Endothelial cell of umbilical vein (primary cell): ENCODE measurements around the gene ACTL8. TPM values are rescaled to one million over a fixed set of nuclear protein-coding genes. Genes with fewer than 3 reads are reported as not detected.

Experiments
- BruUV-seq: library from RNA; stranded (reverse); fragments of 400-500 nt; replicated peaks from 2 replicates; lab custom pipeline; 2021; lab: Mats Ljungman, UMichigan
- CTCF ChIA-PET: fragments of 300-600, 350-600 bp; sonication (Branson Sonifier 250); formaldehyde crosslinking; loops from one replicate; lab custom pipeline; 2021; ENCODE audit warnings: antibody characterized with exemption, inconsistent platforms; lab: Charles Lee
- POLR2A ChIA-PET: fragments of 300-600, 350-600 bp; sonication (Branson Sonifier 250); formaldehyde crosslinking; loops from one replicate; lab custom pipeline; 2021; ENCODE audit warnings: antibody characterized with exemption, inconsistent platforms; lab: Charles Lee
- DNase-seq: peaks from one replicate; pipeline ENCODE4 v3.0.0-alpha.2; 2011; ENCODE audit warnings: low read depth, low spot score
- FAIRE-seq: peaks from 2 replicates; lab custom pipeline; 2011; peaks lifted over from hg19 to GRCh38; lab: Jason Lieb, UNC
- H2AFZ ChIP-seq: 2 replicates; pipeline ENCODE4 v1.6.0; 2012; ENCODE audit warnings: low read depth, low read length, control low read depth, inconsistent platforms
- H3K27ac ChIP-seq: 2 replicates; pipeline ENCODE4 v1.5.1; 2011; ENCODE audit warnings: low read depth, mild to moderate bottlenecking, control low read depth, low read length, moderate library complexity; ENCODE audit not compliant: insufficient read depth
- H3K27me3 ChIP-seq, 2 experiments: 2 replicates each; pipeline versions ENCODE4 v1.6.0 to v1.6.1; 2011; ENCODE audit warnings: low read length in 2 of 2, mixed read lengths in 1 of 2; ENCODE audit not compliant: control insufficient read depth in 2 of 2, insufficient read depth in 2 of 2
- H3K36me3 ChIP-seq, 2 experiments: 2 replicates in 1 of 2; 3 replicates in 1 of 2; pipeline ENCODE4 v1.5.1; 2011; ENCODE audit warnings: low read length in 2 of 2, mild to moderate bottlenecking in 1 of 2, moderate library complexity in 1 of 2; ENCODE audit not compliant: control insufficient read depth in 2 of 2, insufficient read depth in 2 of 2; ENCODE audit errors: extremely low read depth in 1 of 2
- H3K4me1 ChIP-seq: 3 replicates; pipeline ENCODE4 v1.5.1; 2011; ENCODE audit warnings: mild to moderate bottlenecking, low read length; ENCODE audit not compliant: control insufficient read depth, insufficient read depth; ENCODE audit errors: extremely low read depth
- H3K4me2 ChIP-seq: 2 replicates; pipeline ENCODE4 v1.6.1; 2011; ENCODE audit warnings: low read length, control low read depth, mixed read lengths; ENCODE audit not compliant: insufficient read depth
- H3K4me3 ChIP-seq, 3 experiments: fragments of 200-600 bp in 1 of 3; sonication (generic), shearing (Covaris generic) in 1 of 3; replicated peaks in 1 of 3; 2 replicates each; pipeline ENCODE4 v1.5.1; 2011 to 2016; ENCODE audit warnings: control low read depth in 3 of 3, low read length in 3 of 3, mild to moderate bottlenecking in 2 of 3, inconsistent platforms in 1 of 3, low read depth in 1 of 3, moderate library complexity in 1 of 3; ENCODE audit not compliant: insufficient read depth in 1 of 3
- H3K79me2 ChIP-seq: 2 replicates; pipeline ENCODE4 v1.6.0; 2012; ENCODE audit warnings: low read length, inconsistent platforms; ENCODE audit not compliant: control insufficient read depth, insufficient read depth
- H3K9ac ChIP-seq: replicated peaks from 2 replicates; pipeline ENCODE3; 2011; ENCODE audit warnings: low read length, control low read depth; ENCODE audit not compliant: insufficient read depth; ENCODE audit errors: extremely low read depth
- H3K9me1 ChIP-seq: replicated peaks from 3 replicates; pipeline ENCODE4 v1.6.0; 2011; ENCODE audit warnings: mild to moderate bottlenecking, low read length; ENCODE audit not compliant: control insufficient read depth, insufficient read depth; ENCODE audit errors: extremely low read depth
- H3K9me3 ChIP-seq: replicated peaks from 2 replicates; pipeline ENCODE4 v1.5.1; 2012; ENCODE audit warnings: low read length, inconsistent platforms; ENCODE audit not compliant: control insufficient read depth, insufficient read depth
- H4K20me1 ChIP-seq: replicated peaks from 2 replicates; pipeline ENCODE3; 2011; ENCODE audit warnings: mild to moderate bottlenecking, low read length; ENCODE audit not compliant: control insufficient read depth, insufficient read depth; ENCODE audit errors: extremely low read depth
- CTCF ChIP-seq, 2 donors: IDR thresholded peaks; 1 replicate in 1 of 2; 2 replicates in 1 of 2; pipeline ENCODE4 v1.5.1; 2011; ENCODE audit warnings: low read length in 2 of 2, mild to moderate bottlenecking in 2 of 2, moderate library complexity in 2 of 2, control low read depth in 1 of 2, inconsistent platforms in 1 of 2, low read depth in 1 of 2; ENCODE audit not compliant: insufficient read depth in 1 of 2; ENCODE audit errors: extremely low read depth in 1 of 2
- EZH2 ChIP-seq: IDR thresholded peaks from 2 replicates; pipeline ENCODE4 v1.6.1; 2012; ENCODE audit warnings: borderline replicate concordance, low read depth, mild to moderate bottlenecking, moderate library complexity, low read length, inconsistent platforms; ENCODE audit not compliant: severe bottlenecking
- FOS ChIP-seq: IDR thresholded peaks from 2 replicates; pipeline ENCODE4 v1.6.1; 2011; ENCODE audit warnings: mild to moderate bottlenecking, low read length, moderate library complexity, borderline replicate concordance; ENCODE audit not compliant: insufficient read depth
- GATA2 ChIP-seq: IDR thresholded peaks from 2 replicates; pipeline ENCODE4 v1.7.0; 2011; ENCODE audit warnings: low read depth, mild to moderate bottlenecking, moderate library complexity, mixed read lengths, low read length; ENCODE audit not compliant: insufficient read length, insufficient read depth
- JUN ChIP-seq: IDR thresholded peaks from 2 replicates; pipeline ENCODE4 v1.6.1; 2011; ENCODE audit warnings: borderline replicate concordance, low read depth; ENCODE audit not compliant: insufficient read length, insufficient read depth
- MAX ChIP-seq: IDR thresholded peaks from 2 replicates; pipeline ENCODE4 v1.6.1; 2011; ENCODE audit not compliant: insufficient read depth, insufficient read length
- MYC ChIP-seq: IDR thresholded peaks from one replicate; pipeline ENCODE4 v1.6.1; 2011; ENCODE audit warnings: mild to moderate bottlenecking, low read depth, low read length
- POLR2A ChIP-seq: IDR thresholded peaks from 2 replicates; pipeline ENCODE4 v1.6.1; 2012; ENCODE audit warnings: low read depth, mild to moderate bottlenecking, control low read depth, low read length
- POLR2AphosphoS5 ChIP-seq: IDR thresholded peaks from 2 replicates; pipeline ENCODE4 v1.6.1; 2012; ENCODE audit warnings: low read depth, mild to moderate bottlenecking, control low read depth, low read length, moderate library complexity; ENCODE audit not compliant: insufficient read depth
- dilution Hi-C: fragments of 300-500 bp; cut with MboI; formaldehyde crosslinking; loops from one replicate; pipeline ENCODE4 v1.15.0; 2019; ENCODE audit warnings: low sequenced_read_pairs; ENCODE audit not compliant: extremely low pct_ligation_motif_present
- intact Hi-C: fragments of 100-400 bp; cut with micrococcal nuclease; formaldehyde crosslinking; loops from one replicate; pipeline ENCODE4 v1.10.0; 2022
- polyA plus RNA-seq, 4 experiments: library from polyadenylated mRNA; depleted of rRNA in 3 of 4; stranded (reverse) in 3 of 4; unstranded in 1 of 4; fragments of >200 nt; gene quantifications; 2 replicates each; pipeline versions ENCODE4 v1.2.1 to v1.2.3, GENCODE V29; 2011 to 2012; ENCODE audit warnings: missing spikeins in 1 of 4
- total RNA-seq: library from RNA; stranded (reverse); gene quantifications from 2 replicates; pipeline ENCODE4 v1.2.3, GENCODE V29; 2021

ACTL8 gene
- total and polyA plus RNA-seq, 2 donors (not counting 3 experiments of a cell fraction or from before 2014, with no cell fraction given): not detected

- Histone ChIP-seq H3K9me3 (no peaks in the 10 kb centered on the region), H3K27me3 (no peaks in the 10 kb centered on the region), H3K4me2 (no peak overlapping the region), H3K27ac (no peak overlapping the region), H3K4me3 (no peak overlapping the region), H3K79me2 (no peaks in the 10 kb centered on the region), H3K4me1 (no peaks in the 10 kb centered on the region), H2AFZ (no peak overlapping the region), H4K20me1 (no peaks in the 10 kb centered on the region), H3K9me1 (no peaks in the 10 kb centered on the region), H3K36me3 (no peaks in the 10 kb centered on the region), H3K9ac (no peak overlapping the region)
- no peak for FAIRE-seq
- DNase-seq: no peak
- intact Hi-C loops (no loop called here), dilution Hi-C loops (no loop called here)
- TF ChIP-seq JUN (no peak), MAX (no peak), CTCF (IDR thresholded peaks at IDR 0.05; ENCODE audit: extremely low read depth in 1 of 2, insufficient read depth in 1 of 2, low read depth in 1 of 2, low read length in 2 of 2) (no peak), FOS (no peak), POLR2AphosphoS5 (no peak), MYC (no peak), POLR2A (no peak), EZH2 (no peak), GATA2 (no peak)
- no TSS peak for BruUV-seq
- ChIA-PET CTCF (no interaction called here), POLR2A (no interaction called here)
Observed at GRCh38 chr1:17776426-17776825, 21.3 kb downstream of the ACTL8 start.
